Right renal pelvis (tissue), 4 donors: ENCODE results near the gene OR12D1. TPM values are rescaled to one million over a fixed set of nuclear protein-coding genes. Genes with fewer than 3 reads are reported as not detected.

Source experiments
- DNase-seq, 4 donors: peaks; one replicate each; pipeline ENCODE4 v3.0.0-alpha.2; 2013; ENCODE audit warnings: low read depth in 4 of 4, low spot score in 3 of 4, missing footprints in 1 of 4
- polyA plus RNA-seq, 4 donors: library from polyadenylated mRNA; unstranded; fragments of 120-200 nt; gene quantifications; one replicate each; pipeline ENCODE4 v1.2.1, GENCODE V29; 2013; ENCODE audit not compliant: insufficient read length in 4 of 4

OR12D1 gene
- polyA plus RNA-seq, 4 donors, result not detected

DNA sequence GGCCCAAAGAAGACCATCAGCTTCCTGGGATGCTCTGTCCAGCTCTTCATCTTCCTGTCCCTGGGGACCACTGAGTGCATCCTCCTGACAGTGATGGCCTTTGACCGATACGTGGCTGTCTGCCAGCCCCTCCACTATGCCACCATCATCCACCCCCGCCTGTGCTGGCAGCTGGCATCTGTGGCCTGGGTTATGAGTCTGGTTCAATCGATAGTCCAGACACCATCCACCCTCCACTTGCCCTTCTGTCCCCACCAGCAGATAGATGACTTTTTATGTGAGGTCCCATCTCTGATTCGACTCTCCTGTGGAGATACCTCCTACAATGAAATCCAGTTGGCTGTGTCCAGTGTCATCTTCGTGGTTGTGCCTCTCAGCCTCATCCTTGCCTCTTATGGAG is 47.3 kb downstream of the OR12D1 start:
- DNase-seq, result no peak

GRCh38 chr6:29465279-29465678 is 50.6 kb downstream of the OR12D1 start:
- no peak for DNase-seq

- DNase-seq, result no peak
These were observed 51.1 kb downstream of the OR12D1 start for GRCh38 chr6:29465801-29466200.

- no peak for DNase-seq
These were observed 51.5 kb downstream of the OR12D1 start for GRCh38 chr6:29466241-29466640.

Other genes with a start within 250 kb of the OR12D1 start
- not detected for gene OR2J2, start 244.0 kb upstream of the OR12D1 start, polyA plus RNA-seq
- under 1 TPM in 3 of 4 donors, not detected in 1; 0.05 to 0.13 (median 0.07) TPM for gene OR14J1, start 113.2 kb upstream of the OR12D1 start, polyA plus RNA-seq
- gene OR5V1, start 46.1 kb upstream of the OR12D1 start, polyA plus RNA-seq, result not detected
- gene OR12D3, start 39.6 kb upstream of the OR12D1 start, polyA plus RNA-seq, result not detected
- gene OR12D2, start 19.3 kb upstream of the OR12D1 start, polyA plus RNA-seq, result not detected
- gene OR10C1, start 24.4 kb downstream of the OR12D1 start, polyA plus RNA-seq, result not detected
- not detected for gene OR11A1, start 42.1 kb downstream of the OR12D1 start, polyA plus RNA-seq
- gene OR2H1, start 42.2 kb downstream of the OR12D1 start, polyA plus RNA-seq, result not detected
- not detected for gene MAS1L, start 73.0 kb downstream of the OR12D1 start, polyA plus RNA-seq
- gene UBD, start 144.8 kb downstream of the OR12D1 start, polyA plus RNA-seq, result 1 to 10 TPM in 2 of 4 donors, under 1 TPM in 2; 0.70 to 2.1 (median 1.4) TPM
- under 1 TPM in 3 of 4 donors, not detected in 1; 0.12 to 0.17 (median 0.16) TPM for gene OR2H2, start 170.2 kb downstream of the OR12D1 start, polyA plus RNA-seq
- 10 to 100 TPM; 57.5 to 81.1 (median 59.3) TPM for gene GABBR1, start 218.3 kb downstream of the OR12D1 start, polyA plus RNA-seq
- gene MOG, start 242.2 kb downstream of the OR12D1 start, polyA plus RNA-seq, result under 1 TPM in 1 of 4 donors, not detected in 3; 0.06 TPM